Loucy (cell line): ENCODE results near the gene SMPX.

Source experiments
- EZH2phosphoT487 ChIP-seq: fragments of 200-600 bp; IDR thresholded peaks from 2 replicates; pipeline ENCODE4 v1.6.1; 2018; ENCODE audit warnings: antibody characterized with exemption, mild to moderate bottlenecking, moderate library complexity, borderline replicate concordance
- TF ChIP-seq, protein P1 (sequence below): fragments of 200-600 bp; sonication (generic); conservative IDR thresholded peaks from 2 replicates; pipeline ENCODE4 v1.5.1; 2014; ENCODE audit warnings: mild to moderate bottlenecking, antibody characterized with exemption, low read length

DNA sequence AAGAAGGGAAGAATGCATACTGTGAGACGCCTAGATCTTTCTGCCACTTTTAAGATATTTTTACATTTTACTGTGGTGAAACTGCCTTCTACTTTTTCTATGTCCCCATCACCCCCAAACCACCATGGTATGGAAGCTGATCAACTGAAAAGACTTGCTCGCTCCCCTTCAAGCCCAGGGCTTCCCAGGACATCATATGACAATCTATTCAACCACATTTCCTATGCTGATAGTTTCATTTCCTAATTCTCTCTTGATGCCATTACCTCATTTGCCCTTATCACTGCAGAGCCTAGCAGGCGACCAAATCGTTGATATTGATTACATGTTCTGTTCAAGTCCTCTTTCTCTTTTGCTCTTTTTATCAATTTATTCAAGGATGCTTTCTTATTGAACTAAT, 59.6 kb downstream of the SMPX start:
- TF ChIP-seq, protein P1, sequence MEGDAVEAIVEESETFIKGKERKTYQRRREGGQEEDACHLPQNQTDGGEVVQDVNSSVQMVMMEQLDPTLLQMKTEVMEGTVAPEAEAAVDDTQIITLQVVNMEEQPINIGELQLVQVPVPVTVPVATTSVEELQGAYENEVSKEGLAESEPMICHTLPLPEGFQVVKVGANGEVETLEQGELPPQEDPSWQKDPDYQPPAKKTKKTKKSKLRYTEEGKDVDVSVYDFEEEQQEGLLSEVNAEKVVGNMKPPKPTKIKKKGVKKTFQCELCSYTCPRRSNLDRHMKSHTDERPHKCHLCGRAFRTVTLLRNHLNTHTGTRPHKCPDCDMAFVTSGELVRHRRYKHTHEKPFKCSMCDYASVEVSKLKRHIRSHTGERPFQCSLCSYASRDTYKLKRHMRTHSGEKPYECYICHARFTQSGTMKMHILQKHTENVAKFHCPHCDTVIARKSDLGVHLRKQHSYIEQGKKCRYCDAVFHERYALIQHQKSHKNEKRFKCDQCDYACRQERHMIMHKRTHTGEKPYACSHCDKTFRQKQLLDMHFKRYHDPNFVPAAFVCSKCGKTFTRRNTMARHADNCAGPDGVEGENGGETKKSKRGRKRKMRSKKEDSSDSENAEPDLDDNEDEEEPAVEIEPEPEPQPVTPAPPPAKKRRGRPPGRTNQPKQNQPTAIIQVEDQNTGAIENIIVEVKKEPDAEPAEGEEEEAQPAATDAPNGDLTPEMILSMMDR = no peak
- TF ChIP-seq EZH2phosphoT487 = no peak
